Ascending aorta (tissue), 2 donors: ENCODE results near the gene MYOD1. TPM values are rescaled to one million over a fixed set of nuclear protein-coding genes. Genes with fewer than 3 reads are reported as not detected.

Experiments used
- DNase-seq, 2 donors: peaks; one replicate each; pipeline ENCODE4 v3.0.0-alpha.2; 2019; ENCODE audit warnings: low spot score in 2 of 2
- H3K27ac ChIP-seq, 2 donors: fragments of 200-600 bp; sonication (generic); one replicate each; pipeline ENCODE4 v1.5.1; 2016 to 2017; ENCODE audit warnings: mild to moderate bottlenecking in 1 of 2
- H3K27me3 ChIP-seq: fragments of 200-600 bp; sonication (generic); one replicate; pipeline ENCODE4 v1.5.1; 2017
- H3K36me3 ChIP-seq, 2 donors: fragments of 200-600 bp; sonication (generic); one replicate each; pipeline ENCODE4 v1.5.1; 2016
- H3K4me1 ChIP-seq, 2 donors: fragments of 200-600 bp; sonication (generic); one replicate each; pipeline ENCODE4 v1.5.1; 2016 to 2017; ENCODE audit warnings: mild to moderate bottlenecking in 1 of 2
- H3K4me3 ChIP-seq, 2 donors: fragments of 200-600 bp; sonication (generic); one replicate each; pipeline ENCODE4 v1.5.1; 2016 to 2017; ENCODE audit warnings: mild to moderate bottlenecking in 1 of 2
- H3K9me3 ChIP-seq, 2 donors: fragments of 200-600 bp; sonication (generic); one replicate each; pipeline ENCODE4 v1.5.1; 2016
- intact Hi-C: fragments of 100-400 bp; cut with DNase I; formaldehyde crosslinking; loops from one replicate; pipeline ENCODE4 v1.15.1; 2023
- total RNA-seq: library from RNA; depleted of rRNA; stranded (reverse); fragments of >200 nt; gene quantifications from one replicate; pipeline ENCODE4 v1.1.0, GENCODE V29; 2016
- TF ChIP-seq, protein P1 (sequence below), 3 experiments: fragments of 200-600 bp in 2 of 3; fragments of 450-650 bp in 1 of 3; sonication (generic) in 2 of 3; IDR thresholded peaks; one replicate each; pipeline ENCODE4 v1.5.1; 2016 to 2019; ENCODE audit warnings: antibody characterized with exemption in 3 of 3, mild to moderate bottlenecking in 1 of 3, moderate library complexity in 1 of 3

The MYOD1 gene
- total RNA-seq, 1 donor from 2014 or later: not detected

DNA sequence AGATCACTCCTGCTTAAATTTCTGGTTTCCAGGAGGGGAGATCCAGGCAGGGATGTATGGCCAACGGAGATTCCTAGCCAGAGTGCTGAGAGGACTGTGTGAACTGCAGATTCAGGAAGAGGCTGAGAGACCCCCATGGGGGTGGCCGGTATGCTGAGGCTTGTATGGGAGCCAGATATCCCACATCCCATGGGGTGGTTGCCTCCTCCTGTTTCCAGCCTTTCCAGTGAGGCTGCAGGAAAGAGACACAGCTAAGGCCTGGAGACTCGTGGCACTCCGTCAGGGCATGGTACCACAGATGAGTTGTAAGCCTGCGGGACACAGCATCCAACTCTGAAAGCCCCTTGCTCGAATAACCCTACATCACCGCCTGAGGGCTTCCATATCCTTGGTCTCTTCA lies 1.4 kb upstream of the MYOD1 start:
- H3K27me3 ChIP-seq: peaks cover 10% of the 10 kb centered on the region
- TF ChIP-seq, protein P1, sequence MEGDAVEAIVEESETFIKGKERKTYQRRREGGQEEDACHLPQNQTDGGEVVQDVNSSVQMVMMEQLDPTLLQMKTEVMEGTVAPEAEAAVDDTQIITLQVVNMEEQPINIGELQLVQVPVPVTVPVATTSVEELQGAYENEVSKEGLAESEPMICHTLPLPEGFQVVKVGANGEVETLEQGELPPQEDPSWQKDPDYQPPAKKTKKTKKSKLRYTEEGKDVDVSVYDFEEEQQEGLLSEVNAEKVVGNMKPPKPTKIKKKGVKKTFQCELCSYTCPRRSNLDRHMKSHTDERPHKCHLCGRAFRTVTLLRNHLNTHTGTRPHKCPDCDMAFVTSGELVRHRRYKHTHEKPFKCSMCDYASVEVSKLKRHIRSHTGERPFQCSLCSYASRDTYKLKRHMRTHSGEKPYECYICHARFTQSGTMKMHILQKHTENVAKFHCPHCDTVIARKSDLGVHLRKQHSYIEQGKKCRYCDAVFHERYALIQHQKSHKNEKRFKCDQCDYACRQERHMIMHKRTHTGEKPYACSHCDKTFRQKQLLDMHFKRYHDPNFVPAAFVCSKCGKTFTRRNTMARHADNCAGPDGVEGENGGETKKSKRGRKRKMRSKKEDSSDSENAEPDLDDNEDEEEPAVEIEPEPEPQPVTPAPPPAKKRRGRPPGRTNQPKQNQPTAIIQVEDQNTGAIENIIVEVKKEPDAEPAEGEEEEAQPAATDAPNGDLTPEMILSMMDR (IDR thresholded peaks at IDR 0.05): no peak
- H3K36me3 ChIP-seq: no peaks in the 10 kb centered on the region
- H3K9me3 ChIP-seq: no peaks in the 10 kb centered on the region
- intact Hi-C loops: no loop called here
- H3K4me3 ChIP-seq: no peak overlapping the region
- H3K4me1 ChIP-seq: peaks cover 0 to 6% of the 10 kb centered on the region in 2 donors
- DNase-seq: peak in 1 of 2 donors; percentile 51
- H3K27ac ChIP-seq: no peak overlapping the region

DNA sequence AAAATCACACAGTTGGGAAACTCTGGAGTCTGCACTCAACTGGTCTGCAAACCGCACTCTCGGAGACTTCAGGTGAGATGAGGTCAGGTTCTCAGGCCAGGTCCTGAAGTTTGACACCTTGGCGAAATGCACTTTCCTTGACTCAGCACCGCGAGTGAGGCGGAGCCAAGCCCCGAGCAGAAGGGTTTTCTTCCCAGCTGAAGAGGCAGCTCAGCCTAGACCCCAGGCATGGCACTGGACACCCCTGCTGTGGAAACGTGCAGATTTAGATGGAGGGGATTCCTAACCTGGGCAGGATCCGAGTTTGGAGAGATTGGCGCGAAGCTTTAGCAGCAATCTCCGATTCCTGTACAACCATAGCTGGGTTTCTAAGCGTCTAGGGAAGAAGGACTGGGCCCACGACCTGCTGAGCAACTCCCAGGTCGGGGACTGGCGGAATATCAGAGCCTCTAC lies 835 bp upstream of the MYOD1 start:
- Histone ChIP-seq H3K27me3 (peaks cover 10% of the 10 kb centered on the region), H3K4me3 (no peak overlapping the region)

DNA sequence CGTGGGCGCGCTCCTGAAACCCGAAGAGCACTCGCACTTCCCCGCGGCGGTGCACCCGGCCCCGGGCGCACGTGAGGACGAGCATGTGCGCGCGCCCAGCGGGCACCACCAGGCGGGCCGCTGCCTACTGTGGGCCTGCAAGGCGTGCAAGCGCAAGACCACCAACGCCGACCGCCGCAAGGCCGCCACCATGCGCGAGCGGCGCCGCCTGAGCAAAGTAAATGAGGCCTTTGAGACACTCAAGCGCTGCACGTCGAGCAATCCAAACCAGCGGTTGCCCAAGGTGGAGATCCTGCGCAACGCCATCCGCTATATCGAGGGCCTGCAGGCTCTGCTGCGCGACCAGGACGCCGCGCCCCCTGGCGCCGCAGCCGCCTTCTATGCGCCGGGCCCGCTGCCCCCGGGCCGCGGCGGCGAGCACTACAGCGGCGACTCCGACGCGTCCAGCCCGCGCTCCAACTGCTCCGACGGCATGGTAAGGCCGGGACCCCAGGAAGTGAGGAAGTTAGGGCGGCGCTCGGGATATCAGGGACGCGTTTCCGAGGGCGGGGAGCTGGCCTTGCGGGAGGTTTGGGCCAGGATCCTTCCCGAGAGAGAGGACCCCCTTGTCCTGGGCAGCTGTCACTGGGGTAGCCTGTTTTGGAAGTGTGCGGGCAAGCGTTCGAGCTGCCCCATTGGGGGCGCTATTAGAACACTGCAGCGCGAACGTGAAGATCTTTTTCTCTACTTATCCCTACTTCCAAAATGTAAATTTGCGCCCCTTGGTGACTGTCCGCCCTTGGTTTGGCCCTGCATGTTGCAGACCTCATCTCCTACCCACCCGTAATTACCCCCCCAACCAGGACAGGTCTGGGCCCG lies 796 bp downstream of the MYOD1 start:
- TF ChIP-seq, protein P1 (IDR thresholded peaks at IDR 0.05): no peak
- H3K27ac ChIP-seq: no peak overlapping the region
- H3K4me1 ChIP-seq: peaks cover 0 to 6% of the 10 kb centered on the region in 2 donors
- peaks cover 10% of the 10 kb centered on the region for H3K27me3 ChIP-seq
- no peak overlapping the region for H3K4me3 ChIP-seq
- no peaks in the 10 kb centered on the region for H3K9me3 ChIP-seq
- peak in 1 of 2 donors; percentile 49 for DNase-seq
- no peaks in the 10 kb centered on the region for H3K36me3 ChIP-seq
- intact Hi-C loops: no loop called here

More for the DNA sequence above, 835 bp upstream of the MYOD1 start:
- H3K9me3 ChIP-seq: no peaks in the 10 kb centered on the region
- peak in 1 of 2 donors; percentile 13 for DNase-seq
- peaks cover 0 to 6% of the 10 kb centered on the region in 2 donors for H3K4me1 ChIP-seq
- TF ChIP-seq, protein P1 (IDR thresholded peaks at IDR 0.05): no peak
- no peaks in the 10 kb centered on the region for H3K36me3 ChIP-seq
- intact Hi-C loops: no loop called here
- no peak overlapping the region for H3K27ac ChIP-seq

DNA sequence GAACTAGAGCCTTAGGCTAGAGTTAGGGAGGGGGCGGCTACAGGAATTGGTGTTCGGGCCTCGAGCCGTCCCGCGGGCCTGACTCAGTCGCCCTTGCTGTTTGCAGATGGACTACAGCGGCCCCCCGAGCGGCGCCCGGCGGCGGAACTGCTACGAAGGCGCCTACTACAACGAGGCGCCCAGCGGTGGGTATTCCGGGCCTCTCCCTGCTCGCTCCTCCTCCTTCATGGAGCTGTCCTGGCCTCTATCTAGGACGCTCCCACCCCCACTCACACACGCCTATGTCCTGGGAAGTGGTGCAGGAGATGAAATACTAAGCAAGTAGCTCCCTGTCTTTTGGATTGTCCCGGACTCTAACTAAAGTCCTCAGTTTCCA lies 1.4 kb downstream of the MYOD1 start:
- H3K27me3 ChIP-seq: peaks cover 10% of the 10 kb centered on the region
- H3K4me1 ChIP-seq: peaks cover 0 to 6% of the 10 kb centered on the region in 2 donors
- no peak overlapping the region for H3K4me3 ChIP-seq
- no peak overlapping the region for H3K27ac ChIP-seq
- DNase-seq: peak in 1 of 2 donors; percentile 49
- H3K36me3 ChIP-seq: no peaks in the 10 kb centered on the region
- intact Hi-C loops: no loop called here
- H3K9me3 ChIP-seq: no peaks in the 10 kb centered on the region
- TF ChIP-seq, protein P1 (IDR thresholded peaks at IDR 0.05): no peak

DNA sequence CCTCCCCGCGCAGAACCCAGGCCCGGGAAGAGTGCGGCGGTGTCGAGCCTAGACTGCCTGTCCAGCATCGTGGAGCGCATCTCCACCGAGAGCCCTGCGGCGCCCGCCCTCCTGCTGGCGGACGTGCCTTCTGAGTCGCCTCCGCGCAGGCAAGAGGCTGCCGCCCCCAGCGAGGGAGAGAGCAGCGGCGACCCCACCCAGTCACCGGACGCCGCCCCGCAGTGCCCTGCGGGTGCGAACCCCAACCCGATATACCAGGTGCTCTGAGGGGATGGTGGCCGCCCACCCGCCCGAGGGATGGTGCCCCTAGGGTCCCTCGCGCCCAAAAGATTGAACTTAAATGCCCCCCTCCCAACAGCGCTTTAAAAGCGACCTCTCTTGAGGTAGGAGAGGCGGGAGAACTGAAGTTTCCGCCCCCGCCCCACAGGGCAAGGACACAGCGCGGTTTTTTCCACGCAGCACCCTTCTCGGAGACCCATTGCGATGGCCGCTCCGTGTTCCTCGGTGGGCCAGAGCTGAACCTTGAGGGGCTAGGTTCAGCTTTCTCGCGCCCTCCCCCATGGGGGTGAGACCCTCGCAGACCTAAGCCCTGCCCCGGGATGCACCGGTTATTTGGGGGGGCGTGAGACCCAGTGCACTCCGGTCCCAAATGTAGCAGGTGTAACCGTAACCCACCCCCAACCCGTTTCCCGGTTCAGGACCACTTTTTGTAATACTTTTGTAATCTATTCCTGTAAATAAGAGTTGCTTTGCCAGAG lies 2.0 kb downstream of the MYOD1 start:
- H3K27me3 ChIP-seq: peaks cover 10% of the 10 kb centered on the region
- H3K4me3 ChIP-seq: no peak overlapping the region
- peak in 1 of 2 donors; percentile 28 for DNase-seq
- H3K4me1 ChIP-seq: peaks cover 0 to 6% of the 10 kb centered on the region in 2 donors
- H3K36me3 ChIP-seq: no peaks in the 10 kb centered on the region
- H3K27ac ChIP-seq: no peak overlapping the region
- no peaks in the 10 kb centered on the region for H3K9me3 ChIP-seq
- TF ChIP-seq, protein P1 (IDR thresholded peaks at IDR 0.05): no peak
- intact Hi-C loops: no loop called here
